HepG2 (cell line): ENCODE data around the gene RGS19. TPM values are rescaled to one million over a fixed set of nuclear protein-coding genes. Genes with fewer than 3 reads are reported as not detected.

Experiments used
- PCBP1 ChIP-seq: fragments of 200-400 bp; formaldehyde crosslinking; IDR thresholded peaks from 2 replicates; pipeline ENCODE4 v1.6.1; 2017; ENCODE audit warnings: mild to moderate bottlenecking, low read depth, low read length, borderline replicate concordance
- PHF21A ChIP-seq: sonication (generic); formaldehyde crosslinking; IDR thresholded peaks from 2 replicates; pipeline ENCODE4 v1.5.0; 2020; ENCODE audit warnings: mild to moderate bottlenecking, missing genetic modification reagents
- ZNF12 ChIP-seq: sonication (generic); formaldehyde crosslinking; IDR thresholded peaks from 2 replicates; pipeline ENCODE4 v1.5.0; 2020; ENCODE audit warnings: missing genetic modification reagents
- ZNF564 ChIP-seq: sonication (generic); formaldehyde crosslinking; IDR thresholded peaks from 2 replicates; pipeline ENCODE4 v1.8.1; 2023; ENCODE audit warnings: mild to moderate bottlenecking, missing genetic modification reagents
- polyA plus RNA-seq, 8 experiments: library from polyadenylated mRNA; depleted of rRNA in 3 of 8; stranded (reverse) in 7 of 8; unstranded in 1 of 8; fragments of >200 nt; fragmentation: Illumina TruSeq in 4 of 8; extraction: Trizol in 4 of 8; gene quantifications; 2 replicates each; pipeline versions ENCODE4 v1.2.1 to v1.2.3, GENCODE V29; 2011 to 2016; ENCODE audit warnings: low read depth in 4 of 8, missing spikeins in 1 of 8, mixed read lengths in 1 of 8; ENCODE audit not compliant: insufficient read depth in 1 of 8
- total RNA-seq, 5 experiments: library from RNA; depleted of rRNA; stranded (reverse); fragments of >200 nt; fragmentation: Illumina TruSeq; extraction: Trizol; gene quantifications; 2 replicates each; pipeline ENCODE4 v1.2.3, GENCODE V29; 2016; ENCODE audit warnings: low read depth in 1 of 5
- TF ChIP-seq, protein P1 (sequence below): sonication (generic); formaldehyde crosslinking; IDR thresholded peaks from 2 replicates; pipeline ENCODE4 v1.4.0; 2020; ENCODE audit warnings: low read depth, missing genetic modification reagents
- TF ChIP-seq, protein P2 (sequence below): sonication (generic); formaldehyde crosslinking; IDR thresholded peaks from 2 replicates; pipeline ENCODE4 v1.4.0; 2020; ENCODE audit warnings: mild to moderate bottlenecking, missing genetic modification reagents, borderline replicate concordance
- TF ChIP-seq, protein P3 (sequence below): sonication (generic); formaldehyde crosslinking; IDR thresholded peaks from 2 replicates; pipeline ENCODE4 v1.4.0; 2020; ENCODE audit warnings: mild to moderate bottlenecking, low read depth, missing genetic modification reagents
- TF ChIP-seq, protein P4 (sequence below): sonication (generic); formaldehyde crosslinking; IDR thresholded peaks from 2 replicates; pipeline ENCODE4 v1.4.0; 2020; ENCODE audit warnings: missing genetic modification reagents, mild to moderate bottlenecking, borderline replicate concordance

The RGS19 gene
- total and polyA plus RNA-seq, 2 of the 13 experiments (the other 11 are each of a cell fraction or from before 2014, with no cell fraction given): 10.7 to 11.9 TPM

DNA sequence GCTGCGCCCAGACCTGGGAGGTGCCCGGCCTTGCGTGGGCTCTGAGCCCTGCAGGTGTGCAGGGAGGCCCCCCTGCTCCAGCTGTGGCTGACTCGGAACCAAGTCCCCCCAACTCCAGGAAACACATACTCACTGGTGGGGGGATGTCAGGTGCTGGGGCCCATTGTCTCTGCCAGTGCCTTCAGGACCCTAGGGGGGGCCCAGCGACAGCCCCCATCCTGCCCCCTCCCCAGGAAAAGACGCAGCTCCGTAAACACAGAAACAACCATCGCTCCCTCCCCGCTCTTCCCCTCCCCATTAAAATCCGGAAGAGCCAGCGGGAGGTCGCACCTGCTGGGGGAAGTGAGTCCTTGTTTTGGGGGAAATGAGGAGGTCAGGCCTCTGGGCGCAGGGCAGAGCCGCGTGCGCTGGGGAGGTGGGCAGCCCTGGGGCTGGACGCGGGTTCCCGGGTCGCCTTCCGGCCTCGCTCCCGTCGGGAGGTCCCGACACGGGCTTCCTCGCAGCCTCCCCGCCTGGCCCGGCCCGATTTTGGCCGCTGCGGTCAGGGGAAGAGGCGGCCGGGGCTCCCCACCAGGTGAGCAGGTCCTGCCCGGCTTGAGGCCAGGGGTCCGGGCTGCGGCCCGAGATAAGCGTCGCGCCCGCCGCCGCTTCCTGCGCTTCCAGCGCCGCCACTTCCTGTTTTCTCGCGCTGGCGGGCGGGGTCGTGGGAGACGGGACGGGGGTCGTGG is 37.1 kb downstream of the RGS19 start (continued):
- TF ChIP-seq, protein P1, sequence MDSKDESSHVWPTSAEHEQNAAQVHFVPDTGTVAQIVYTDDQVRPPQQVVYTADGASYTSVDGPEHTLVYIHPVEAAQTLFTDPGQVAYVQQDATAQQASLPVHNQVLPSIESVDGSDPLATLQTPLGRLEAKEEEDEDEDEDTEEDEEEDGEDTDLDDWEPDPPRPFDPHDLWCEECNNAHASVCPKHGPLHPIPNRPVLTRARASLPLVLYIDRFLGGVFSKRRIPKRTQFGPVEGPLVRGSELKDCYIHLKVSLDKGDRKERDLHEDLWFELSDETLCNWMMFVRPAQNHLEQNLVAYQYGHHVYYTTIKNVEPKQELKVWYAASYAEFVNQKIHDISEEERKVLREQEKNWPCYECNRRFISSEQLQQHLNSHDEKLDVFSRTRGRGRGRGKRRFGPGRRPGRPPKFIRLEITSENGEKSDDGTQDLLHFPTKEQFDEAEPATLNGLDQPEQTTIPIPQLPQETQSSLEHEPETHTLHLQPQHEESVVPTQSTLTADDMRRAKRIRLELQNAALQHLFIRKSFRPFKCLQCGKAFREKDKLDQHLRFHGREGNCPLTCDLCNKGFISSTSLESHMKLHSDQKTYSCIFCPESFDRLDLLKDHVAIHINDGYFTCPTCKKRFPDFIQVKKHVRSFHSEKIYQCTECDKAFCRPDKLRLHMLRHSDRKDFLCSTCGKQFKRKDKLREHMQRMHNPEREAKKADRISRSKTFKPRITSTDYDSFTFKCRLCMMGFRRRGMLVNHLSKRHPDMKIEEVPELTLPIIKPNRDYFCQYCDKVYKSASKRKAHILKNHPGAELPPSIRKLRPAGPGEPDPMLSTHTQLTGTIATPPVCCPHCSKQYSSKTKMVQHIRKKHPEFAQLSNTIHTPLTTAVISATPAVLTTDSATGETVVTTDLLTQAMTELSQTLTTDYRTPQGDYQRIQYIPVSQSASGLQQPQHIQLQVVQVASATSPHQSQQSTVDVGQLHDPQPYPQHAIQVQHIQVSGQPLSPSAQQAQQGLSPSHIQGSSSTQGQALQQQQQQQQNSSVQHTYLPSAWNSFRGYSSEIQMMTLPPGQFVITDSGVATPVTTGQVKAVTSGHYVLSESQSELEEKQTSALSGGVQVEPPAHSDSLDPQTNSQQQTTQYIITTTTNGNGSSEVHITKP (CRISPR knock-in tag): no peak
- TF ChIP-seq ZNF12 (peak; percentile 64; the same call in 1 of the 2 replicates), PHF21A (CRISPR knock-in tag) (no peak), PCBP1 (peak; percentile 86; the same call in 1 of the 2 replicates), ZNF564 (CRISPR knock-in tag) (no peak; the same call in none of the 2 replicates)
- TF ChIP-seq, protein P2, sequence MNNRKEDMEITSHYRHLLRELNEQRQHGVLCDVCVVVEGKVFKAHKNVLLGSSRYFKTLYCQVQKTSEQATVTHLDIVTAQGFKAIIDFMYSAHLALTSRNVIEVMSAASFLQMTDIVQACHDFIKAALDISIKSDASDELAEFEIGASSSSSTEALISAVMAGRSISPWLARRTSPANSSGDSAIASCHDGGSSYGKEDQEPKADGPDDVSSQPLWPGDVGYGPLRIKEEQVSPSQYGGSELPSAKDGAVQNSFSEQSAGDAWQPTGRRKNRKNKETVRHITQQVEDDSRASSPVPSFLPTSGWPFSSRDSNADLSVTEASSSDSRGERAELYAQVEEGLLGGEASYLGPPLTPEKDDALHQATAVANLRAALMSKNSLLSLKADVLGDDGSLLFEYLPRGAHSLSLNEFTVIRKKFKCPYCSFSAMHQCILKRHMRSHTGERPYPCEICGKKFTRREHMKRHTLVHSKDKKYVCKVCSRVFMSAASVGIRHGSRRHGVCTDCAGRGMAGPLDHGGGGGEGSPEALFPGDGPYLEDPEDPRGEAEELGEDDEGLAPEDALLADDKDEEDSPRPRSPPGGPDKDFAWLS (CRISPR knock-in tag): peak; percentile 17; the same call in 1 of the 2 replicates
- TF ChIP-seq, protein P3, sequence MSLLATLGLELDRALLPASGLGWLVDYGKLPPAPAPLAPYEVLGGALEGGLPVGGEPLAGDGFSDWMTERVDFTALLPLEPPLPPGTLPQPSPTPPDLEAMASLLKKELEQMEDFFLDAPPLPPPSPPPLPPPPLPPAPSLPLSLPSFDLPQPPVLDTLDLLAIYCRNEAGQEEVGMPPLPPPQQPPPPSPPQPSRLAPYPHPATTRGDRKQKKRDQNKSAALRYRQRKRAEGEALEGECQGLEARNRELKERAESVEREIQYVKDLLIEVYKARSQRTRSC (CRISPR knock-in tag): no peak
- TF ChIP-seq, protein P4, sequence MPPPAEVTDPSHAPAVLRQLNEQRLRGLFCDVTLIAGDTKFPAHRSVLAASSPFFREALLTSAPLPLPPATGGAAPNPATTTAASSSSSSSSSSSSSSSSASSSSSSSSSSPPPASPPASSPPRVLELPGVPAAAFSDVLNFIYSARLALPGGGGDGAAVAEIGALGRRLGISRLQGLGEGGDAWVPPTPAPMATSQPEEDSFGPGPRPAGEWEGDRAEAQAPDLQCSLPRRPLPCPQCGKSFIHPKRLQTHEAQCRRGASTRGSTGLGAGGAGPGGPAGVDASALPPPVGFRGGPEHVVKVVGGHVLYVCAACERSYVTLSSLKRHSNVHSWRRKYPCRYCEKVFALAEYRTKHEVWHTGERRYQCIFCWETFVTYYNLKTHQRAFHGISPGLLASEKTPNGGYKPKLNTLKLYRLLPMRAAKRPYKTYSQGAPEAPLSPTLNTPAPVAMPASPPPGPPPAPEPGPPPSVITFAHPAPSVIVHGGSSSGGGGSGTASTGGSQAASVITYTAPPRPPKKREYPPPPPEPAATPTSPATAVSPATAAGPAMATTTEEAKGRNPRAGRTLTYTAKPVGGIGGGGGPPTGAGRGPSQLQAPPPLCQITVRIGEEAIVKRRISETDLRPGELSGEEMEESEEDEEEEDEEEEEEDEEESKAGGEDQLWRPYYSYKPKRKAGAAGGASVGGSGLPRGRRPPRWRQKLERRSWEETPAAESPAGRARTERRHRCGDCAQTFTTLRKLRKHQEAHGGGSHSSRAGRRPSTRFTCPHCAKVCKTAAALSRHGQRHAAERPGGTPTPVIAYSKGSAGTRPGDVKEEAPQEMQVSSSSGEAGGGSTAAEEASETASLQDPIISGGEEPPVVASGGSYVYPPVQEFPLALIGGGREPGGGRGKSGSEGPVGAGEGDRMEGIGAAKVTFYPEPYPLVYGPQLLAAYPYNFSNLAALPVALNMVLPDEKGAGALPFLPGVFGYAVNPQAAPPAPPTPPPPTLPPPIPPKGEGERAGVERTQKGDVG (CRISPR knock-in tag): 0 out of 2 replicates have a peak, but pooled peaks have one; percentile 70
